SK-N-SH (cell line): ENCODE data around the gene USH1C. TPM values are rescaled to one million over a fixed set of nuclear protein-coding genes. Genes with fewer than 3 reads are reported as not detected.

Experiments used
- CTCF ChIA-PET: fragments of 300-600, 350-600 bp; formaldehyde crosslinking; extraction: SDS; loops from one replicate; lab custom pipeline; 2021; lab: Yijun Ruan, JAX
- POLR2A ChIA-PET: fragments of 350-600 bp; sonication (Branson Sonifier 250); formaldehyde crosslinking; extraction: SDS; loops from one replicate; lab custom pipeline; 2020; ENCODE audit warnings: antibody characterized with exemption, inconsistent platforms; lab: Yijun Ruan, JAX
- DNase-seq: peaks from one replicate; pipeline ENCODE4 v3.0.0; 2012
- H2AFZ ChIP-seq: fragments of 200-600 bp; sonication (generic); 2 replicates; pipeline ENCODE4 v1.8.1; 2016; ENCODE audit warnings: antibody characterized with exemption, mild to moderate bottlenecking, low read depth
- H3F3A ChIP-seq: fragments of 200-600 bp; sonication (generic); replicated peaks from 2 replicates; pipeline ENCODE3; 2016; ENCODE audit warnings: antibody characterized with exemption, mild to moderate bottlenecking; ENCODE audit not compliant: insufficient read depth
- H3K27ac ChIP-seq, 2 experiments: fragments of 200-500 bp in 1 of 2; fragments of 200-600 bp in 1 of 2; sonication (Bioruptor generic) in 1 of 2; sonication (generic), shearing (Covaris generic) in 1 of 2; 2 replicates each; pipeline versions ENCODE4 v1.5.1 to v1.6.1; 2014 to 2016; ENCODE audit warnings: low read depth in 2 of 2, inconsistent platforms in 1 of 2, low read length in 1 of 2, mild to moderate bottlenecking in 1 of 2, mixed read lengths in 1 of 2
- H3K27me3 ChIP-seq: fragments of 200-600 bp; sonication (generic), shearing (Covaris generic); 2 replicates; pipeline ENCODE4 v1.6.1; 2016; ENCODE audit warnings: mixed run types; ENCODE audit not compliant: insufficient read depth
- H3K36me3 ChIP-seq, 2 experiments: fragments of 200-500 bp in 1 of 2; fragments of 200-600 bp in 1 of 2; sonication (Bioruptor generic) in 1 of 2; sonication (generic) in 1 of 2; replicated peaks in 1 of 2; 2 replicates each; pipeline versions ENCODE3 to v1.5.1; 2014 to 2016; ENCODE audit warnings: low read length in 1 of 2, mild to moderate bottlenecking in 1 of 2; ENCODE audit not compliant: insufficient read depth in 2 of 2, control insufficient read depth in 1 of 2
- H3K4me1 ChIP-seq, 2 experiments: fragments of 200-500 bp in 1 of 2; fragments of 200-600 bp in 1 of 2; sonication (Bioruptor generic) in 1 of 2; sonication (generic), shearing (Covaris generic) in 1 of 2; 2 replicates each; pipeline versions ENCODE4 v1.5.1 to v1.6.1; 2014 to 2016; ENCODE audit warnings: low read depth in 1 of 2, low read length in 1 of 2, mixed run types in 1 of 2; ENCODE audit not compliant: insufficient read depth in 2 of 2, control insufficient read depth in 1 of 2
- H3K4me2 ChIP-seq: fragments of 200-600 bp; sonication (generic), shearing (Covaris generic); 2 replicates; pipeline ENCODE4 v1.6.1; 2017; ENCODE audit warnings: mixed run types
- H3K4me3 ChIP-seq, 2 experiments: fragments of 200-500 bp in 1 of 2; fragments of 200-600 bp in 1 of 2; sonication (Bioruptor generic) in 1 of 2; sonication (generic), shearing (Covaris generic) in 1 of 2; 2 replicates each; pipeline versions ENCODE4 v1.5.1 to v1.8.1; 2014 to 2016; ENCODE audit warnings: low read depth in 2 of 2, inconsistent platforms in 1 of 2, low read length in 1 of 2, mild to moderate bottlenecking in 1 of 2, mixed read lengths in 1 of 2, moderate library complexity in 1 of 2
- H3K79me2 ChIP-seq: fragments of 200-600 bp; sonication (generic); 2 replicates; pipeline ENCODE4 v1.8.1; 2017; ENCODE audit warnings: mild to moderate bottlenecking; ENCODE audit not compliant: insufficient read depth
- H3K9ac ChIP-seq: fragments of 200-600 bp; sonication (generic); 2 replicates; pipeline ENCODE4 v1.6.1; 2017; ENCODE audit warnings: mixed run types
- H3K9me2 ChIP-seq: fragments of 200-600 bp; sonication (generic); 2 replicates; pipeline ENCODE4 v1.6.1; 2017; ENCODE audit warnings: mixed run types
- H3K9me3 ChIP-seq: fragments of 200-600 bp; sonication (generic); 2 replicates; pipeline ENCODE4 v1.6.1; 2017; ENCODE audit warnings: mixed run types, mild to moderate bottlenecking, moderate library complexity
- H4K20me1 ChIP-seq: fragments of 200-600 bp; sonication (generic); 2 replicates; pipeline ENCODE4 v1.6.1; 2017; ENCODE audit warnings: mild to moderate bottlenecking, mixed run types; ENCODE audit not compliant: insufficient read depth
- EP300 ChIP-seq, 2 experiments: IDR thresholded peaks; 2 replicates each; pipeline versions ENCODE4 v1.4.0 to v1.6.1; 2012; ENCODE audit warnings: borderline replicate concordance in 1 of 2, low read depth in 1 of 2, low read length in 1 of 2
- EZH2phosphoT487 ChIP-seq: fragments of 200-600 bp; sonication (generic); IDR thresholded peaks from 2 replicates; pipeline ENCODE4 v1.6.1; 2017; ENCODE audit warnings: low read depth, mixed run types, mild to moderate bottlenecking, antibody characterized with exemption, moderate library complexity, borderline replicate concordance
- FOSL2 ChIP-seq: IDR thresholded peaks from 2 replicates; pipeline ENCODE4 v1.4.0; 2012; ENCODE audit warnings: low read depth, mild to moderate bottlenecking, moderate library complexity, borderline replicate concordance
- FOXM1 ChIP-seq: IDR thresholded peaks from 2 replicates; pipeline ENCODE4 v1.4.0; 2012; ENCODE audit warnings: low read depth, mild to moderate bottlenecking
- IRF3 ChIP-seq: fragments of 150-350 bp; IDR thresholded peaks from 2 replicates; pipeline ENCODE4 v1.6.1; 2016; ENCODE audit warnings: mild to moderate bottlenecking, low read depth, low read length
- JUND ChIP-seq: IDR thresholded peaks from 2 replicates; pipeline ENCODE4 v1.4.0; 2012
- MXI1 ChIP-seq: IDR thresholded peaks from 2 replicates; pipeline ENCODE4 v1.6.1; 2012; ENCODE audit warnings: mild to moderate bottlenecking, low read depth, low read length, improper control_type of control experiment
- NRF1 ChIP-seq: IDR thresholded peaks from 2 replicates; pipeline ENCODE4 v1.6.1; 2012; ENCODE audit warnings: low read depth, mild to moderate bottlenecking, low read length
- POLR2AphosphoS5 ChIP-seq: IDR thresholded peaks from 2 replicates; pipeline ENCODE4 v1.6.1; 2012; ENCODE audit warnings: low read depth, low read length
- RCOR1 ChIP-seq: fragments of 150-350 bp; IDR thresholded peaks from 2 replicates; pipeline ENCODE4 v1.6.1; 2017; ENCODE audit warnings: antibody characterized with exemption, low read length
- REST ChIP-seq: IDR thresholded peaks from 2 replicates; pipeline ENCODE4 v1.6.1; 2012; ENCODE audit warnings: mild to moderate bottlenecking, low read depth, low read length, moderate library complexity
- RFX5 ChIP-seq: IDR thresholded peaks from 2 replicates; pipeline ENCODE4 v1.6.1; 2012; ENCODE audit warnings: mild to moderate bottlenecking, improper control_type of control experiment, low read length
- RXRA ChIP-seq: IDR thresholded peaks from 2 replicates; pipeline ENCODE4 v1.4.0; 2012; ENCODE audit warnings: low read depth, mild to moderate bottlenecking, borderline replicate concordance
- SMC3 ChIP-seq: IDR thresholded peaks from 2 replicates; pipeline ENCODE4 v1.6.1; 2012; ENCODE audit warnings: low read depth, low read length, improper control_type of control experiment
- TEAD4 ChIP-seq: IDR thresholded peaks from 2 replicates; pipeline ENCODE4 v1.4.0; 2012; ENCODE audit warnings: mild to moderate bottlenecking, borderline replicate concordance; ENCODE audit not compliant: insufficient read depth
- USF1 ChIP-seq: IDR thresholded peaks from 2 replicates; pipeline ENCODE4 v1.4.0; 2012; ENCODE audit warnings: low read depth, borderline replicate concordance
- YY1 ChIP-seq: IDR thresholded peaks from 2 replicates; pipeline ENCODE4 v1.4.0; 2012; ENCODE audit warnings: low read depth, mild to moderate bottlenecking
- whole genome bisulfite sequencing: methylation state at CpG from one replicate; pipeline ENCODE4 v1.1.6; 2017; ENCODE audit warnings: low lambda C conversion rate; 5-methylcytosine and 5-hydroxymethylcytosine counted together
- polyA plus RNA-seq, 3 experiments: library from polyadenylated mRNA; depleted of rRNA; stranded (reverse); fragments of >200 nt; gene quantifications; 2 replicates each; pipeline ENCODE4 v1.2.3, GENCODE V29; 2012

The USH1C gene
- polyA plus RNA-seq, 1 of the 3 experiments (the other 2 are of a cell fraction), result not detected

GRCh38 chr11:17469998-17470397, 74.2 kb downstream of the USH1C start (continued):
- TF ChIP-seq IRF3 (no peak), RCOR1 (no peak), YY1 (no peak), USF1 (no peak)

- no peak for DNase-seq
- no peak overlapping the region for H3K4me3 ChIP-seq
- no peak for TF ChIP-seq EZH2phosphoT487
- no peak for TF ChIP-seq POLR2AphosphoS5
- TF ChIP-seq USF1, result no peak
- no peak for TF ChIP-seq RXRA
- TF ChIP-seq TEAD4, result no peak
- TF ChIP-seq REST, result no peak
- no peak for TF ChIP-seq MXI1
- no peak for TF ChIP-seq EP300 (IDR thresholded peaks at IDR 0.05; ENCODE audit: borderline replicate concordance in 1 of 2, low read depth in 1 of 2, low read length in 1 of 2)
- TF ChIP-seq FOSL2, result no peak
- no peak for TF ChIP-seq RFX5
- no peak for TF ChIP-seq FOXM1
- no peak for TF ChIP-seq NRF1
- TF ChIP-seq SMC3, result no peak
- TF ChIP-seq JUND, result no peak
- TF ChIP-seq IRF3, result no peak
- no peaks in the 10 kb centered on the region for H3K9me2 ChIP-seq
- ChIA-PET POLR2A (no interaction called here), CTCF (interaction anchor here (1.2 to 2.0 kb wide), 3 partner anchors 36 to 81 kb away, joined by 3 to 5 read pairs (median 5); no protein-coding TSS in a partner anchor)
- H2AFZ ChIP-seq, result no peak overlapping the region
- no peaks in the 10 kb centered on the region for H3K27me3 ChIP-seq
- no peaks in the 10 kb centered on the region for H3K79me2 ChIP-seq
- no peaks in the 10 kb centered on the region for H3F3A ChIP-seq
- no peaks in the 10 kb centered on the region for H3K36me3 ChIP-seq
- H3K9me3 ChIP-seq, result no peaks in the 10 kb centered on the region
- WGBS, result 66% methylated on average over 4 of the region's 4 CpGs
- H3K4me2 ChIP-seq, result no peak overlapping the region
- no peaks in the 10 kb centered on the region for H4K20me1 ChIP-seq
- H3K27ac ChIP-seq, result no peak overlapping the region
- peaks cover 0 to 20% of the 10 kb centered on the region in 2 experiments; a peak in 1 of 4 replicates for H3K4me1 ChIP-seq
- H3K9ac ChIP-seq, result no peak overlapping the region
Observed at GRCh38 chr11:17468122-17468521, 76.1 kb downstream of the USH1C start.
